Left ventricle myocardium superior (tissue), 1 donor: ENCODE measurements around the gene POMGNT2. TPM values are rescaled to one million over a fixed set of nuclear protein-coding genes. Genes with fewer than 3 reads are reported as not detected.
A peak's percentile ranks its signal among the peaks of the same experiment; 100 is the strongest.

ENCODE experiments used
- ATAC-seq: fragments of 200-7000 bp; cut with Tn5 transposase; one replicate; pipeline ENCODE4 v1.9.1; 2020; ENCODE audit warnings: mild to moderate bottlenecking, moderate library complexity
- DNase-seq: peaks from one replicate; pipeline ENCODE4 v3.0.0-alpha.2; 2020
- intact Hi-C: fragments of 100-400 bp; cut with micrococcal nuclease; formaldehyde crosslinking; loops from one replicate; pipeline ENCODE4 v1.11.0; 2022
- total RNA-seq: library from RNA; stranded (reverse); fragmentation: NEBNext Ultra II Directional; extraction: Animal tissue kit (Norgen Biotek cat#: 25700); gene quantifications from one replicate; pipeline ENCODE4 v1.2.1, GENCODE V29; 2021
- donor health status: DM: no; HTN: yes; CAD: no; lungs with severe emphysema.

POMGNT2 gene
- total RNA-seq, 1 donor from 2014 or later: 20.7 TPM

GRCh38 chr3:43031485-43031884 is 74.4 kb downstream of the POMGNT2 start:
- ATAC-seq (peak; percentile 93), DNase-seq (peak; percentile 55)
- intact Hi-C loops: no loop called here

- intact Hi-C loops: no loop called here
- no peak for ATAC-seq
- DNase-seq: no peak
These were observed 75.5 kb downstream of the POMGNT2 start for GRCh38 chr3:43030162-43030935.

Other genes starting within 250 kb of the POMGNT2 start
- not detected for gene CYP8B1, start 230.2 kb downstream of the POMGNT2 start, total RNA-seq
- 3.1 TPM for gene ZNF662, start 199.9 kb downstream of the POMGNT2 start, total RNA-seq
- 0.59 TPM for gene GASK1A, start 126.8 kb downstream of the POMGNT2 start, total RNA-seq
- 23.6 TPM for gene SNRK, start 180.5 kb upstream of the POMGNT2 start, total RNA-seq